ENCODE results near the gene ERC1.
A peak's percentile ranks its signal among the peaks of the same experiment; 100 is the strongest.

The ERC1 gene

DNA sequence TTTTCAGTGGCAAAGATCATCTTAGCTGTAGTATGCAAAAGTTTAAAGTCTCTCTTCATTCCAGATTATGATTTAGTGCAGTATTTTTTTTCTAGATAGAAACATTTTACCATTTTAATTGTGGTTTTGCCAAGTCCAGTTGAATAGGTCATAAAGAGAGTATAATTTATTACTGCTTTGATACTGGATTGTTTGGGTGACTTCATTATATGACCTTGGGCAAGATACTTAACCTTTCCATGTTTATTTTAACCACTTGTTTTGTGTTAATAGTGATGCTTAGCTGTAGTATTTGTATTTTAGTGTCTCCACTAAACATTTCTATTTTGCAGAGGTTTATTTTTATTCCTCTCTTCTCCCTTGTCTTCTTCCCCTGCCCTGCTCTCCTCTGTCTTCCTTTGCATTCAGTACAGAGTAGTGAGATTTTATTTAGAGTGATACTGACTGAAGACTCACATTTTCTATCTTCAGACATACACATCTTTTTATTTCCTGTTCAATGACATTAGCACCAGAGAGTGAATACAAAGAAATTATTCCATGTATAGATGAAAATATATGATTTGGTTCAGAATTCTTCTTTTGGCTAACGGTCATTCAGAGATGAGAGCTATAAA, 215.2 kb downstream of the ERC1 start (continued):
- peak; percentile 50; the same call in 1 of the 2 replicates for TF ChIP-seq ZNF394 (tag by site-specific recombination; IDR thresholded peaks at IDR 0.05; ENCODE audit: borderline replicate concordance)
- no peak for TF ChIP-seq ZNF274 (IDR thresholded peaks at IDR 0.05; ENCODE audit: low read length)
- no peak for TF ChIP-seq ZNF274 (tag by site-specific recombination; IDR thresholded peaks at IDR 0.05; ENCODE audit: borderline replicate concordance)
- TF ChIP-seq HOXA7 (CRISPR knock-in tag; IDR thresholded peaks at IDR 0.05; ENCODE audit: borderline replicate concordance): no peak
- TF ChIP-seq ZBTB17 (tag by site-specific recombination; IDR thresholded peaks at IDR 0.05): peak; percentile 26; the same call in 1 of the 2 replicates
- no peak for TF ChIP-seq ZNF830 (tag by site-specific recombination; IDR thresholded peaks at IDR 0.05; ENCODE audit: low read depth)
- TF ChIP-seq ZNF184 (tag by site-specific recombination; IDR thresholded peaks at IDR 0.05): no peak
- TF ChIP-seq ZSCAN30 (tag by site-specific recombination; IDR thresholded peaks at IDR 0.05): no peak
- no peak for TF ChIP-seq HOXD13 (CRISPR knock-in tag; IDR thresholded peaks at IDR 0.05; ENCODE audit: borderline replicate concordance)
- TF ChIP-seq, protein P1, sequence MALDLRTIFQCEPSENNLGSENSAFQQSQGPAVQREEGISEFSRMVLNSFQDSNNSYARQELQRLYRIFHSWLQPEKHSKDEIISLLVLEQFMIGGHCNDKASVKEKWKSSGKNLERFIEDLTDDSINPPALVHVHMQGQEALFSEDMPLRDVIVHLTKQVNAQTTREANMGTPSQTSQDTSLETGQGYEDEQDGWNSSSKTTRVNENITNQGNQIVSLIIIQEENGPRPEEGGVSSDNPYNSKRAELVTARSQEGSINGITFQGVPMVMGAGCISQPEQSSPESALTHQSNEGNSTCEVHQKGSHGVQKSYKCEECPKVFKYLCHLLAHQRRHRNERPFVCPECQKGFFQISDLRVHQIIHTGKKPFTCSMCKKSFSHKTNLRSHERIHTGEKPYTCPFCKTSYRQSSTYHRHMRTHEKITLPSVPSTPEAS (tag by site-specific recombination; IDR thresholded peaks at IDR 0.05): no peak
- no peak for TF ChIP-seq ZNF23 (tag by site-specific recombination; IDR thresholded peaks at IDR 0.05; ENCODE audit: borderline replicate concordance)
- no peak for TF ChIP-seq ZNF473 (tag by site-specific recombination; IDR thresholded peaks at IDR 0.05)
- TF ChIP-seq ZNF416 (tag by site-specific recombination; IDR thresholded peaks at IDR 0.05): no peak
- TF ChIP-seq, protein P2, sequence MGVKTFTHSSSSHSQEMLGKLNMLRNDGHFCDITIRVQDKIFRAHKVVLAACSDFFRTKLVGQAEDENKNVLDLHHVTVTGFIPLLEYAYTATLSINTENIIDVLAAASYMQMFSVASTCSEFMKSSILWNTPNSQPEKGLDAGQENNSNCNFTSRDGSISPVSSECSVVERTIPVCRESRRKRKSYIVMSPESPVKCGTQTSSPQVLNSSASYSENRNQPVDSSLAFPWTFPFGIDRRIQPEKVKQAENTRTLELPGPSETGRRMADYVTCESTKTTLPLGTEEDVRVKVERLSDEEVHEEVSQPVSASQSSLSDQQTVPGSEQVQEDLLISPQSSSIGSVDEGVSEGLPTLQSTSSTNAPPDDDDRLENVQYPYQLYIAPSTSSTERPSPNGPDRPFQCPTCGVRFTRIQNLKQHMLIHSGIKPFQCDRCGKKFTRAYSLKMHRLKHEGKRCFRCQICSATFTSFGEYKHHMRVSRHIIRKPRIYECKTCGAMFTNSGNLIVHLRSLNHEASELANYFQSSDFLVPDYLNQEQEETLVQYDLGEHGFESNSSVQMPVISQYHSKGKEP (tag by site-specific recombination; IDR thresholded peaks at IDR 0.05): 0 out of 2 replicates have a peak, but pooled peaks have one; percentile 25
- TF ChIP-seq, protein P3, sequence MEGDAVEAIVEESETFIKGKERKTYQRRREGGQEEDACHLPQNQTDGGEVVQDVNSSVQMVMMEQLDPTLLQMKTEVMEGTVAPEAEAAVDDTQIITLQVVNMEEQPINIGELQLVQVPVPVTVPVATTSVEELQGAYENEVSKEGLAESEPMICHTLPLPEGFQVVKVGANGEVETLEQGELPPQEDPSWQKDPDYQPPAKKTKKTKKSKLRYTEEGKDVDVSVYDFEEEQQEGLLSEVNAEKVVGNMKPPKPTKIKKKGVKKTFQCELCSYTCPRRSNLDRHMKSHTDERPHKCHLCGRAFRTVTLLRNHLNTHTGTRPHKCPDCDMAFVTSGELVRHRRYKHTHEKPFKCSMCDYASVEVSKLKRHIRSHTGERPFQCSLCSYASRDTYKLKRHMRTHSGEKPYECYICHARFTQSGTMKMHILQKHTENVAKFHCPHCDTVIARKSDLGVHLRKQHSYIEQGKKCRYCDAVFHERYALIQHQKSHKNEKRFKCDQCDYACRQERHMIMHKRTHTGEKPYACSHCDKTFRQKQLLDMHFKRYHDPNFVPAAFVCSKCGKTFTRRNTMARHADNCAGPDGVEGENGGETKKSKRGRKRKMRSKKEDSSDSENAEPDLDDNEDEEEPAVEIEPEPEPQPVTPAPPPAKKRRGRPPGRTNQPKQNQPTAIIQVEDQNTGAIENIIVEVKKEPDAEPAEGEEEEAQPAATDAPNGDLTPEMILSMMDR (tag by site-specific recombination; IDR thresholded peaks at IDR 0.05): no peak
- TF ChIP-seq ZEB2 (tag by site-specific recombination; IDR thresholded peaks at IDR 0.05): peak; percentile 86; the same call in 1 of the 2 replicates
- TF ChIP-seq ZSCAN23 (tag by site-specific recombination; IDR thresholded peaks at IDR 0.05): peak; percentile 85
- TF ChIP-seq ZNF221 (tag by site-specific recombination; IDR thresholded peaks at IDR 0.05; ENCODE audit: borderline replicate concordance): no peak
- TF ChIP-seq TCF7L2 (IDR thresholded peaks at IDR 0.05; ENCODE audit: borderline replicate concordance, low read depth, low read length): peak; percentile 55; the same call in 1 of the 2 replicates
- TF ChIP-seq KLF9 (tag by site-specific recombination; IDR thresholded peaks at IDR 0.05; ENCODE audit: low read depth): no peak

- H3K4me3 ChIP-seq (ENCODE audit: low read depth, low read length): no peak overlapping the region
- no peak overlapping the region for H3K27ac ChIP-seq (ENCODE audit: extremely low read depth, low read depth, low read length)
- CTCF ChIA-PET: no interaction called here
- peaks cover 32% of the 10 kb centered on the region for H3K4me1 ChIP-seq (ENCODE audit: control insufficient read depth, insufficient read depth, low read length)
- H3K9me3 ChIP-seq (ENCODE audit: control insufficient read depth, insufficient read depth, low read depth, low read length): no peaks in the 10 kb centered on the region
- TF ChIP-seq PRDM1 (tag by site-specific recombination; IDR thresholded peaks at IDR 0.05): peak; percentile 72; the same call in 1 of the 2 replicates
- peak; percentile 89 for TF ChIP-seq PRDM6 (tag by site-specific recombination; IDR thresholded peaks at IDR 0.05)
- peak; percentile 24; the same call in 1 of the 2 replicates for TF ChIP-seq ZNF366 (tag by site-specific recombination; conservative IDR thresholded peaks at IDR 0.05)
- TF ChIP-seq EGR2 (tag by site-specific recombination; IDR thresholded peaks at IDR 0.05; ENCODE audit: low read depth): no peak
- POLR2A ChIA-PET: no interaction called here
- no peaks in the 10 kb centered on the region for H3K36me3 ChIP-seq (ENCODE audit: control insufficient read depth in 2 of 2, insufficient read depth in 1 of 2, low read length in 2 of 2)
These were observed 216.3 kb downstream of the ERC1 start for GRCh38 chr12:1207276-1207675.
